Transverse colon (tissue), 4 donors: ENCODE results near the gene IFNGR1.

Source experiments
- CTCF ChIP-seq, 5 experiments: fragments of 200-600 bp in 3 of 5; fragments of 450-650 bp in 2 of 5; sonication (generic) in 3 of 5; IDR thresholded peaks; 1 replicate in 2 of 5; 2 replicates in 3 of 5; pipeline ENCODE4 v1.5.1; 2016 to 2017; ENCODE audit warnings: antibody characterized with exemption in 5 of 5, inconsistent platforms in 3 of 5, mild to moderate bottlenecking in 2 of 5, moderate library complexity in 1 of 5
- EP300 ChIP-seq: sonication (generic); formaldehyde crosslinking; IDR thresholded peaks from one replicate; pipeline ENCODE4 v1.6.1; 2017; ENCODE audit warnings: antibody characterized with exemption, low read depth
- POLR2A ChIP-seq: fragments of 450-650 bp; IDR thresholded peaks from one replicate; pipeline ENCODE4 v1.6.1; 2016; ENCODE audit warnings: antibody characterized with exemption, mild to moderate bottlenecking, moderate library complexity
- POLR2AphosphoS5 ChIP-seq, 3 donors: sonication (generic); formaldehyde crosslinking; IDR thresholded peaks; one replicate each; pipeline ENCODE4 v1.6.1; 2016; ENCODE audit warnings: antibody characterized with exemption in 3 of 3

- no peak for TF ChIP-seq CTCF (IDR thresholded peaks at IDR 0.05)
- no peak for TF ChIP-seq POLR2A
- TF ChIP-seq POLR2AphosphoS5 (IDR thresholded peaks at IDR 0.05): no peak
- no peak for TF ChIP-seq EP300
These were observed 42.2 kb upstream of the IFNGR1 start for GRCh38 chr6:137261361-137261760.
